ENCODE results near the gene ALX4.

Gene ALX4

GRCh38 chr11:44269369-44270351 lies 40.3 kb downstream of the ALX4 start:
- no peak for DNase-seq (ENCODE audit: extremely low read depth in 1 of 2, low read depth in 1 of 2)

GRCh38 chr11:44268614-44269080 lies 41.3 kb downstream of the ALX4 start:
- no peak for DNase-seq (ENCODE audit: extremely low read depth in 1 of 2, low read depth in 1 of 2)

GRCh38 chr11:44267750-44268613 lies 42.0 kb downstream of the ALX4 start:
- DNase-seq (ENCODE audit: extremely low read depth in 1 of 2, low read depth in 1 of 2), result no peak

- DNase-seq (ENCODE audit: extremely low read depth in 1 of 2, low read depth in 1 of 2), result no peak
Observed at GRCh38 chr11:44267006-44267749, 42.8 kb downstream of the ALX4 start.

- DNase-seq (ENCODE audit: extremely low read depth in 1 of 2, low read depth in 1 of 2), result no peak
Observed at GRCh38 chr11:44266056-44266780, 43.7 kb downstream of the ALX4 start.

GRCh38 chr11:44264761-44265160 lies 45.2 kb downstream of the ALX4 start:
- DNase-seq (ENCODE audit: extremely low read depth in 1 of 2, low read depth in 1 of 2), result no peak

GRCh38 chr11:44264438-44264749 lies 45.5 kb downstream of the ALX4 start:
- no peak for DNase-seq (ENCODE audit: extremely low read depth in 1 of 2, low read depth in 1 of 2)

- DNase-seq (ENCODE audit: extremely low read depth in 1 of 2, low read depth in 1 of 2), result no peak
Observed at GRCh38 chr11:44263738-44264437, 46.1 kb downstream of the ALX4 start.

GRCh38 chr11:44261800-44262591 lies 47.9 kb downstream of the ALX4 start:
- no peak for DNase-seq (ENCODE audit: extremely low read depth in 1 of 2, low read depth in 1 of 2)

- no peak for DNase-seq (ENCODE audit: extremely low read depth in 1 of 2, low read depth in 1 of 2)
Observed at GRCh38 chr11:44260081-44260480, 49.9 kb downstream of the ALX4 start.

GRCh38 chr11:44258839-44259420 lies 51.0 kb downstream of the ALX4 start:
- no peak for DNase-seq (ENCODE audit: extremely low read depth in 1 of 2, low read depth in 1 of 2)

GRCh38 chr11:44258190-44258489 lies 51.8 kb downstream of the ALX4 start:
- DNase-seq (ENCODE audit: extremely low read depth in 1 of 2, low read depth in 1 of 2), result no peak

- DNase-seq (ENCODE audit: extremely low read depth in 1 of 2, low read depth in 1 of 2), result no peak
Observed at GRCh38 chr11:44257338-44258189, 52.4 kb downstream of the ALX4 start.

GRCh38 chr11:44256673-44257291 lies 53.2 kb downstream of the ALX4 start:
- no peak for DNase-seq (ENCODE audit: extremely low read depth in 1 of 2, low read depth in 1 of 2)

GRCh38 chr11:44255406-44256071 lies 54.4 kb downstream of the ALX4 start:
- no peak for DNase-seq (ENCODE audit: extremely low read depth in 1 of 2, low read depth in 1 of 2)

- DNase-seq (ENCODE audit: extremely low read depth in 1 of 2, low read depth in 1 of 2), result no peak
Observed at GRCh38 chr11:44252999-44253602, 56.8 kb downstream of the ALX4 start.
